Measurements from ENCODE around the gene CDHR2.

Gene CDHR2

DNA sequence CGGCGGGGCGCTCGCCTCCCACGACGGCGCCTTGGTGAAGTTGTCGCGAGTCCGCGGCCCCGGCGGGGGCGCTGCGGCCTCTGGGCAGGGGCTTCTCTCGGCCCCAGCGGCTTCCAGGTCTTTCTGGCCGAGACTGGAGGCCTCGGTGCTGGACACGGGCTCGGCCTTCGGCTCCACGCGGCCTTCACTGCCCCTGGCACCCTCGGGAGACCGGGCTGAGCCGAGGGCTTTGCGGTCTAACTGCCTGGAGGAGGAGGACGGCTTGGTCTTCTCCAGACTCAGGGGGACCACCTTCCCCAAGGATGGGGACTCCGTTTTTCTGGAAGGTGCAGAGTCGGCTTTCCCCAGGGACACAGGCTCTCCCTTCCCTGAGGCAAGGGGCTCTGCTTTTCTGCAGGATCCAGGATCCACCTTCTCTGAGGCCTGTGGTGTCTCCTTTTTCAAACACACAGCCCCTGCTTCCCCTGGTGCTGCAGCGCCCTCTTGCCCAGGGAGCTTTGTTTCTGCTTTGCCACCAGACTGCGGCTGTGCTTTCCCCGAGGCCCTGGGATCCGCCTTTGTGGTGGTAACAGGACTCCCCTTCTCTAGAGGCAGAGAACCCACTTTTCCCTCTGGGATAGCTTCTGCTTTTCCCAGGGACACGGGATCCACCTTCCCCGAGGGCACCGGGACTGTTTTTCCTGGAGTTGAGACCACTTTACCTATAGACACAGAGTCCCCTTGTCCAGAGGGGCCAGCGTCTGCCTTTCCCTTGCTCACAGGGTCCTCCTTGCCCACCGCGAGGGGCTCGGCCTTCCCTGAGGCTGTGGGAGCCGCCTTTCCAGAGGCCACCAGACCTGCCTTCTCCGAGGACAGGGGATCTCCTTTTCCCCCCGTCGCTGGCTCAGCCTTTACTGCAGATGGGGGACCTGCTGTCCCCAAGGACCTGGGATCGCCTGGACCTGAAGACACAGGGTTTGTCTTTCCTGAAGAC, 48.6 kb downstream of the CDHR2 start:
- H3K4me3 ChIP-seq (ENCODE audit: low read depth, low read length) = no peak overlapping the region
- no peak for TF ChIP-seq ZNF660 (tag by site-specific recombination; IDR thresholded peaks at IDR 0.05)
- TF ChIP-seq, protein P1, sequence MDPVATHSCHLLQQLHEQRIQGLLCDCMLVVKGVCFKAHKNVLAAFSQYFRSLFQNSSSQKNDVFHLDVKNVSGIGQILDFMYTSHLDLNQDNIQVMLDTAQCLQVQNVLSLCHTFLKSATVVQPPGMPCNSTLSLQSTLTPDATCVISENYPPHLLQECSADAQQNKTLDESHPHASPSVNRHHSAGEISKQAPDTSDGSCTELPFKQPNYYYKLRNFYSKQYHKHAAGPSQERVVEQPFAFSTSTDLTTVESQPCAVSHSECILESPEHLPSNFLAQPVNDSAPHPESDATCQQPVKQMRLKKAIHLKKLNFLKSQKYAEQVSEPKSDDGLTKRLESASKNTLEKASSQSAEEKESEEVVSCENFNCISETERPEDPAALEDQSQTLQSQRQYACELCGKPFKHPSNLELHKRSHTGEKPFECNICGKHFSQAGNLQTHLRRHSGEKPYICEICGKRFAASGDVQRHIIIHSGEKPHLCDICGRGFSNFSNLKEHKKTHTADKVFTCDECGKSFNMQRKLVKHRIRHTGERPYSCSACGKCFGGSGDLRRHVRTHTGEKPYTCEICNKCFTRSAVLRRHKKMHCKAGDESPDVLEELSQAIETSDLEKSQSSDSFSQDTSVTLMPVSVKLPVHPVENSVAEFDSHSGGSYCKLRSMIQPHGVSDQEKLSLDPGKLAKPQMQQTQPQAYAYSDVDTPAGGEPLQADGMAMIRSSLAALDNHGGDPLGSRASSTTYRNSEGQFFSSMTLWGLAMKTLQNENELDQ (tag by site-specific recombination; IDR thresholded peaks at IDR 0.05; ENCODE audit: low read depth) = no peak
- no peak for TF ChIP-seq IKZF3 (tag by site-specific recombination; IDR thresholded peaks at IDR 0.05)
- no peak for TF ChIP-seq ZBTB1 (tag by site-specific recombination; IDR thresholded peaks at IDR 0.05)
- TF ChIP-seq, protein P2, sequence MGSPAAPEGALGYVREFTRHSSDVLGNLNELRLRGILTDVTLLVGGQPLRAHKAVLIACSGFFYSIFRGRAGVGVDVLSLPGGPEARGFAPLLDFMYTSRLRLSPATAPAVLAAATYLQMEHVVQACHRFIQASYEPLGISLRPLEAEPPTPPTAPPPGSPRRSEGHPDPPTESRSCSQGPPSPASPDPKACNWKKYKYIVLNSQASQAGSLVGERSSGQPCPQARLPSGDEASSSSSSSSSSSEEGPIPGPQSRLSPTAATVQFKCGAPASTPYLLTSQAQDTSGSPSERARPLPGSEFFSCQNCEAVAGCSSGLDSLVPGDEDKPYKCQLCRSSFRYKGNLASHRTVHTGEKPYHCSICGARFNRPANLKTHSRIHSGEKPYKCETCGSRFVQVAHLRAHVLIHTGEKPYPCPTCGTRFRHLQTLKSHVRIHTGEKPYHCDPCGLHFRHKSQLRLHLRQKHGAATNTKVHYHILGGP (tag by site-specific recombination; IDR thresholded peaks at IDR 0.05) = no peak
- TF ChIP-seq ZIC2 (tag by site-specific recombination; IDR thresholded peaks at IDR 0.05) = no peak
- TF ChIP-seq, protein P3, sequence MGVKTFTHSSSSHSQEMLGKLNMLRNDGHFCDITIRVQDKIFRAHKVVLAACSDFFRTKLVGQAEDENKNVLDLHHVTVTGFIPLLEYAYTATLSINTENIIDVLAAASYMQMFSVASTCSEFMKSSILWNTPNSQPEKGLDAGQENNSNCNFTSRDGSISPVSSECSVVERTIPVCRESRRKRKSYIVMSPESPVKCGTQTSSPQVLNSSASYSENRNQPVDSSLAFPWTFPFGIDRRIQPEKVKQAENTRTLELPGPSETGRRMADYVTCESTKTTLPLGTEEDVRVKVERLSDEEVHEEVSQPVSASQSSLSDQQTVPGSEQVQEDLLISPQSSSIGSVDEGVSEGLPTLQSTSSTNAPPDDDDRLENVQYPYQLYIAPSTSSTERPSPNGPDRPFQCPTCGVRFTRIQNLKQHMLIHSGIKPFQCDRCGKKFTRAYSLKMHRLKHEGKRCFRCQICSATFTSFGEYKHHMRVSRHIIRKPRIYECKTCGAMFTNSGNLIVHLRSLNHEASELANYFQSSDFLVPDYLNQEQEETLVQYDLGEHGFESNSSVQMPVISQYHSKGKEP (tag by site-specific recombination; IDR thresholded peaks at IDR 0.05) = no peak
- TF ChIP-seq ZNF707 (tag by site-specific recombination; IDR thresholded peaks at IDR 0.05) = no peak
- no peak for TF ChIP-seq ZNF138 (tag by site-specific recombination; IDR thresholded peaks at IDR 0.05; ENCODE audit: borderline replicate concordance)
- TF ChIP-seq ZNF658 (tag by site-specific recombination; IDR thresholded peaks at IDR 0.05) = no peak
- TF ChIP-seq REPIN1 (tag by site-specific recombination; IDR thresholded peaks at IDR 0.05; ENCODE audit: low read depth) = no peak
- TF ChIP-seq ZNF837 (tag by site-specific recombination; IDR thresholded peaks at IDR 0.05) = no peak
- TF ChIP-seq ZNF610 (tag by site-specific recombination; IDR thresholded peaks at IDR 0.05; ENCODE audit: borderline replicate concordance) = no peak
- no peak for TF ChIP-seq ZXDB (tag by site-specific recombination; IDR thresholded peaks at IDR 0.05)
- no peak for TF ChIP-seq ZNF561 (tag by site-specific recombination; IDR thresholded peaks at IDR 0.05; ENCODE audit: borderline replicate concordance)
- TF ChIP-seq ZNF830 (tag by site-specific recombination; IDR thresholded peaks at IDR 0.05; ENCODE audit: low read depth) = no peak
- TF ChIP-seq ZNF121 (tag by site-specific recombination; IDR thresholded peaks at IDR 0.05) = no peak
- TF ChIP-seq ZNF596 (tag by site-specific recombination; IDR thresholded peaks at IDR 0.05) = no peak
- TF ChIP-seq, protein P4, sequence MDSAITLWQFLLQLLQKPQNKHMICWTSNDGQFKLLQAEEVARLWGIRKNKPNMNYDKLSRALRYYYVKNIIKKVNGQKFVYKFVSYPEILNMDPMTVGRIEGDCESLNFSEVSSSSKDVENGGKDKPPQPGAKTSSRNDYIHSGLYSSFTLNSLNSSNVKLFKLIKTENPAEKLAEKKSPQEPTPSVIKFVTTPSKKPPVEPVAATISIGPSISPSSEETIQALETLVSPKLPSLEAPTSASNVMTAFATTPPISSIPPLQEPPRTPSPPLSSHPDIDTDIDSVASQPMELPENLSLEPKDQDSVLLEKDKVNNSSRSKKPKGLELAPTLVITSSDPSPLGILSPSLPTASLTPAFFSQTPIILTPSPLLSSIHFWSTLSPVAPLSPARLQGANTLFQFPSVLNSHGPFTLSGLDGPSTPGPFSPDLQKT (IDR thresholded peaks at IDR 0.05; ENCODE audit: borderline replicate concordance, low read depth, low read length) = no peak
- H3K36me3 ChIP-seq (ENCODE audit: control insufficient read depth in 2 of 2, insufficient read depth in 1 of 2, low read length in 2 of 2) = peaks cover 0 to 7% of the 10 kb centered on the region in 2 experiments; a peak in 1 of 3 replicates
- H3K27ac ChIP-seq (ENCODE audit: extremely low read depth, low read depth, low read length) = no peak overlapping the region
- ChIA-PET POLR2A (no interaction called here), CTCF (no interaction called here)
- no peaks in the 10 kb centered on the region for H3K4me1 ChIP-seq (ENCODE audit: control insufficient read depth, insufficient read depth, low read length)
- H3K9me3 ChIP-seq (ENCODE audit: control insufficient read depth, insufficient read depth, low read depth, low read length) = no peaks in the 10 kb centered on the region
